ENCODE data around the gene HUNK. TPM values are rescaled to one million over a fixed set of nuclear protein-coding genes. Genes with fewer than 3 reads are reported as not detected.

The HUNK gene
- total RNA-seq, 1 donor from 2014 or later, result 0.77 TPM

GRCh38 chr21:31874812-31875212, 2.0 kb downstream of the HUNK start:
- Histone ChIP-seq H3K36me3 (ENCODE audit: insufficient read depth, low read length) (no peaks in the 10 kb centered on the region), H3K27ac (ENCODE audit: low read depth, low read length) (no peak overlapping the region), H2AFZ (ENCODE audit: low read depth, low read length) (no peak overlapping the region), H3K9ac (ENCODE audit: low read length) (no peak overlapping the region), H3K4me2 (ENCODE audit: low read length) (no peak overlapping the region), H4K20me1 (ENCODE audit: insufficient read depth, low read length) (no peaks in the 10 kb centered on the region), H3K27me3 (ENCODE audit: insufficient read depth, low read length) (peaks cover 45% of the 10 kb centered on the region), H3K79me2 (ENCODE audit: insufficient read depth, low read length) (no peaks in the 10 kb centered on the region), H3K4me3 (ENCODE audit: insufficient read depth, low read depth, low read length) (no peak overlapping the region), H3K9me3 (ENCODE audit: insufficient read depth, low read depth, low read length) (no peaks in the 10 kb centered on the region), H3K4me1 (ENCODE audit: insufficient read depth, low read length) (no peaks in the 10 kb centered on the region)
- H3K4me3 Mint-ChIP-seq (ENCODE audit: unreplicated experiment), result no peak overlapping the region
- peaks cover 3% of the 10 kb centered on the region for H3K4me1 Mint-ChIP-seq (ENCODE audit: low read depth, unreplicated experiment)
- DNase-seq (ENCODE audit: low read depth) (no peak), FAIRE-seq (no peak)
- peaks cover 35% of the 10 kb centered on the region for H3K27me3 Mint-ChIP-seq (ENCODE audit: low read depth, unreplicated experiment)
- no peak overlapping the region for H3K27ac Mint-ChIP-seq (ENCODE audit: unreplicated experiment)
- TF ChIP-seq CTCF (IDR thresholded peaks at IDR 0.05; ENCODE audit: insufficient read depth, low read depth, low read length) (no peak), EZH2 (IDR thresholded peaks at IDR 0.05; ENCODE audit: insufficient read depth, low read length) (no peak)
- H3K36me3 Mint-ChIP-seq (ENCODE audit: low read depth, unreplicated experiment), result no peaks in the 10 kb centered on the region
- no peaks in the 10 kb centered on the region for H3K9me3 Mint-ChIP-seq (ENCODE audit: unreplicated experiment)

GRCh38 chr21:31875496-31876015, 2.7 kb downstream of the HUNK start:
- H3K4me1 Mint-ChIP-seq (ENCODE audit: low read depth, unreplicated experiment), result peaks cover 3% of the 10 kb centered on the region
- Histone ChIP-seq H3K27ac (ENCODE audit: low read depth, low read length) (no peak overlapping the region), H3K27me3 (ENCODE audit: insufficient read depth, low read length) (peaks cover 38% of the 10 kb centered on the region), H3K4me2 (ENCODE audit: low read length) (no peak overlapping the region), H3K79me2 (ENCODE audit: insufficient read depth, low read length) (no peaks in the 10 kb centered on the region), H3K36me3 (ENCODE audit: insufficient read depth, low read length) (no peaks in the 10 kb centered on the region), H2AFZ (ENCODE audit: low read depth, low read length) (no peak overlapping the region), H3K9me3 (ENCODE audit: insufficient read depth, low read depth, low read length) (no peaks in the 10 kb centered on the region), H3K9ac (ENCODE audit: low read length) (no peak overlapping the region), H3K4me3 (ENCODE audit: insufficient read depth, low read depth, low read length) (no peak overlapping the region), H4K20me1 (ENCODE audit: insufficient read depth, low read length) (no peaks in the 10 kb centered on the region), H3K4me1 (ENCODE audit: insufficient read depth, low read length) (no peaks in the 10 kb centered on the region)
- DNase-seq (ENCODE audit: low read depth) (no peak), FAIRE-seq (no peak)
- TF ChIP-seq EZH2 (IDR thresholded peaks at IDR 0.05; ENCODE audit: insufficient read depth, low read length) (no peak), CTCF (IDR thresholded peaks at IDR 0.05; ENCODE audit: insufficient read depth, low read depth, low read length) (no peak)
- H3K27me3 Mint-ChIP-seq (ENCODE audit: low read depth, unreplicated experiment), result peaks cover 41% of the 10 kb centered on the region
- H3K4me3 Mint-ChIP-seq (ENCODE audit: unreplicated experiment), result peak overlapping the region; percentile 17
- H3K27ac Mint-ChIP-seq (ENCODE audit: unreplicated experiment), result peak overlapping the region; percentile 48
- H3K36me3 Mint-ChIP-seq (ENCODE audit: low read depth, unreplicated experiment), result no peaks in the 10 kb centered on the region
- H3K9me3 Mint-ChIP-seq (ENCODE audit: unreplicated experiment), result no peaks in the 10 kb centered on the region

- H3K27ac Mint-ChIP-seq (ENCODE audit: unreplicated experiment), result no peak overlapping the region
- H3K9me3 Mint-ChIP-seq (ENCODE audit: unreplicated experiment), result no peaks in the 10 kb centered on the region
- peaks cover 3% of the 10 kb centered on the region for H3K4me1 Mint-ChIP-seq (ENCODE audit: low read depth, unreplicated experiment)
These were observed 4.7 kb downstream of the HUNK start for GRCh38 chr21:31877463-31877957.

More at GRCh38 chr21:31877463-31877957, 4.7 kb downstream of the HUNK start:
- no peaks in the 10 kb centered on the region for H3K9me3 ChIP-seq (ENCODE audit: insufficient read depth, low read depth, low read length)
- no peaks in the 10 kb centered on the region for H3K79me2 ChIP-seq (ENCODE audit: insufficient read depth, low read length)
- FAIRE-seq (no peak), DNase-seq (ENCODE audit: low read depth) (no peak)
- no peak overlapping the region for H2AFZ ChIP-seq (ENCODE audit: low read depth, low read length)
- no peaks in the 10 kb centered on the region for H3K4me1 ChIP-seq (ENCODE audit: insufficient read depth, low read length)
- H4K20me1 ChIP-seq (ENCODE audit: insufficient read depth, low read length), result no peaks in the 10 kb centered on the region
- Mint-ChIP-seq H3K27me3 (ENCODE audit: low read depth, unreplicated experiment) (peaks cover 37% of the 10 kb centered on the region), H3K4me3 (ENCODE audit: unreplicated experiment) (no peak overlapping the region), H3K36me3 (ENCODE audit: low read depth, unreplicated experiment) (no peaks in the 10 kb centered on the region)
- peaks cover 24% of the 10 kb centered on the region for H3K27me3 ChIP-seq (ENCODE audit: insufficient read depth, low read length)
- H3K4me2 ChIP-seq (ENCODE audit: low read length), result no peak overlapping the region
- H3K36me3 ChIP-seq (ENCODE audit: insufficient read depth, low read length), result no peaks in the 10 kb centered on the region
- H3K9ac ChIP-seq (ENCODE audit: low read length), result no peak overlapping the region
- no peak overlapping the region for H3K27ac ChIP-seq (ENCODE audit: low read depth, low read length)
- no peak overlapping the region for H3K4me3 ChIP-seq (ENCODE audit: insufficient read depth, low read depth, low read length)
- no peak for TF ChIP-seq CTCF (IDR thresholded peaks at IDR 0.05; ENCODE audit: insufficient read depth, low read depth, low read length)
- TF ChIP-seq EZH2 (IDR thresholded peaks at IDR 0.05; ENCODE audit: insufficient read depth, low read length), result no peak

Data from astrocyte (in vitro differentiated cells and primary cell).